Gastrocnemius medialis (tissue), 4 donors: ENCODE results near the gene ANO9.

Source experiments
- CTCF ChIP-seq, 5 experiments: fragments of 450-650 bp in 3 of 5; fragments of 200-600 bp in 2 of 5; sonication (generic) in 2 of 5; IDR thresholded peaks in 4 of 5; conservative IDR thresholded peaks in 1 of 5; 1 replicate in 4 of 5; 2 replicates in 1 of 5; pipeline ENCODE4 v1.5.1; 2016 to 2019; ENCODE audit warnings: antibody characterized with exemption in 5 of 5, mild to moderate bottlenecking in 3 of 5, moderate library complexity in 3 of 5
- POLR2A ChIP-seq, 2 donors: fragments of 450-650 bp; IDR thresholded peaks; one replicate each; pipeline ENCODE4 v1.6.1; 2017; ENCODE audit warnings: antibody characterized with exemption in 2 of 2, mild to moderate bottlenecking in 2 of 2, moderate library complexity in 2 of 2

DNA sequence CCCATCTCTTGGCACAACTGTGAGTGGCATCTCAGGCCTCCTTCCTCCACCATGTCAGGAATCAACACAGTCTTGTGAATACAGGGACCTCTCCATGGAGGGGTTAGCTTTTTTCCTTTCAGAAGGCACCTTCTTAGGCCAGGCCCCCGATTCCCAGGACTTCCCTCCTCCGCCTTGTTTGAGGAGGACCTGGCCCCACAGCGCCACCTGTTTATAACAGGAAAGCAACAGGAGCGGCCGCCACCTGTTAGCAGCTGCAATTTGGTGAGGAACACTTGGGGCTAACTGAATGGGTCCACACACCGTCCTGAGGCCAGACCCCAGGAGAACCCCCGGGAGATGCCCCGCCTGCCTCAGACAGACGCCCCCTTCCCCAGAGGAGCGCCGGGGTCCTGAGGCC is 51.6 kb downstream of the ANO9 start:
- TF ChIP-seq CTCF (IDR thresholded peaks at IDR 0.05 in 4 of 5, conservative IDR thresholded peaks at IDR 0.05 in 1 of 5): no peak
- TF ChIP-seq POLR2A (IDR thresholded peaks at IDR 0.05): no peak
